Heart left ventricle (tissue), 13 donors: ENCODE measurements around the gene MAMDC4.

Source experiments
- CTCF ChIP-seq, 12 donors: fragments of 200-600 bp; sonication (generic) in 4 of 12; IDR thresholded peaks; one replicate each; pipeline versions ENCODE4 v1.5.0 to v1.8.0; 2018 to 2022; ENCODE audit warnings: antibody characterized with exemption in 12 of 12, mild to moderate bottlenecking in 5 of 12
- POLR2A ChIP-seq, 2 donors: fragments of 450-650 bp; IDR thresholded peaks; one replicate each; pipeline ENCODE4 v1.6.1; 2017; ENCODE audit warnings: antibody characterized with exemption in 2 of 2, mild to moderate bottlenecking in 2 of 2, moderate library complexity in 2 of 2
- donor health status: ischemic (EF 13 %, LVEDD 7.1; RV severe dilation, severe dysfunction).
- donor health status: DM: no; HTN: yes; CAD: no.
- donor health status: DM: no; HTN: no; CAD: no.
- donor health status: ischemic (EF 25% LVEDD 6.9; RV normal size, moderate dysfunction).
- donor health status: ischemic (EF 25% LVEDD 5.7; RV mildly dilated, moderate dysfunction).
- donor health status: ischemic (EF 35%, LVEDD 5.7; RV mildly dilated, moderate dysfunction).
- donor health status: nonischemic (EF 11% LVEDD 7.7; RV severe dilation, severe dysfunction).
- donor health status: DM: yes; HTN: yes; CAD: no.
- donor health status: PGD.
- donor health status: ischemic (EF 29% LVEDD 5.4; RV normal size, mild dysfunction).
- donor health status: nonischemic (EF 23%, LVEDD 6.1; RV moderate dilation, normal function).

GRCh38 chr9:136824496-136825225 lies 27.5 kb upstream of the MAMDC4 start:
- no peak for TF ChIP-seq CTCF (IDR thresholded peaks at IDR 0.05)
- no peak for TF ChIP-seq POLR2A (IDR thresholded peaks at IDR 0.05)
